Measurements from ENCODE around the gene NELFE.

DNA sequence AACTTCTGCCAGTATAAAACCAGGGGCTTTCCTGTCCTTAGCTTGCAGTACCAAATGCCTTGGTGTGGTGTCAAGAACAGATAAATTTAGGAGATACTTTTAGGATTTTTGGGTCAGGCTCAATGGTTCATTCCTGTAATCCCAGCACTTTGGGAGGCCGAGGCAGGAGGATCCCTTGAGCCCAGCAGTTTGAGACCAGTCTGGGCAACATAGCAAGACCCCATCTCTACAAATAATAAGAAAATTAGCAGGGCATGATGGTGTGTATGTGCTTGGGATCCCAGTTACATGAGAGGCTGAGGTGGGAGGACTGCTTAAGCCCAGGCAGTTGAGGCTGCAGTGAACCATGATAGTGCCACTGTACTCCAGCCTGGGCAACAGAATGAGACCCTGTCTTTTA is 53.7 kb downstream of the NELFE start:
- TF ChIP-seq, protein P1, sequence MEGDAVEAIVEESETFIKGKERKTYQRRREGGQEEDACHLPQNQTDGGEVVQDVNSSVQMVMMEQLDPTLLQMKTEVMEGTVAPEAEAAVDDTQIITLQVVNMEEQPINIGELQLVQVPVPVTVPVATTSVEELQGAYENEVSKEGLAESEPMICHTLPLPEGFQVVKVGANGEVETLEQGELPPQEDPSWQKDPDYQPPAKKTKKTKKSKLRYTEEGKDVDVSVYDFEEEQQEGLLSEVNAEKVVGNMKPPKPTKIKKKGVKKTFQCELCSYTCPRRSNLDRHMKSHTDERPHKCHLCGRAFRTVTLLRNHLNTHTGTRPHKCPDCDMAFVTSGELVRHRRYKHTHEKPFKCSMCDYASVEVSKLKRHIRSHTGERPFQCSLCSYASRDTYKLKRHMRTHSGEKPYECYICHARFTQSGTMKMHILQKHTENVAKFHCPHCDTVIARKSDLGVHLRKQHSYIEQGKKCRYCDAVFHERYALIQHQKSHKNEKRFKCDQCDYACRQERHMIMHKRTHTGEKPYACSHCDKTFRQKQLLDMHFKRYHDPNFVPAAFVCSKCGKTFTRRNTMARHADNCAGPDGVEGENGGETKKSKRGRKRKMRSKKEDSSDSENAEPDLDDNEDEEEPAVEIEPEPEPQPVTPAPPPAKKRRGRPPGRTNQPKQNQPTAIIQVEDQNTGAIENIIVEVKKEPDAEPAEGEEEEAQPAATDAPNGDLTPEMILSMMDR (IDR thresholded peaks at IDR 0.05; ENCODE audit: low read depth, low read length) = no peak
- TF ChIP-seq, protein P2, sequence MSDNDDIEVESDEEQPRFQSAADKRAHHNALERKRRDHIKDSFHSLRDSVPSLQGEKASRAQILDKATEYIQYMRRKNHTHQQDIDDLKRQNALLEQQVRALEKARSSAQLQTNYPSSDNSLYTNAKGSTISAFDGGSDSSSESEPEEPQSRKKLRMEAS (IDR thresholded peaks at IDR 0.05; ENCODE audit: low read depth, low read length) = no peak
